Neuron (in vitro differentiated cells): ENCODE results near the gene MUSTN1.

ENCODE experiments used
- H2AFZ ChIP-seq: one replicate; pipeline ENCODE4 v1.6.1; 2013; ENCODE audit warnings: low read depth, mild to moderate bottlenecking, inconsistent platforms, low read length, moderate library complexity
- H3K27me3 ChIP-seq: one replicate; pipeline ENCODE4 v1.6.1; 2013; ENCODE audit warnings: low read length; ENCODE audit not compliant: insufficient read depth
- H3K36me3 ChIP-seq: one replicate; pipeline ENCODE4 v1.6.1; 2013; ENCODE audit warnings: low read length; ENCODE audit not compliant: insufficient read depth
- H3K4me1 ChIP-seq: one replicate; pipeline ENCODE4 v1.6.1; 2013; ENCODE audit warnings: low read length; ENCODE audit not compliant: insufficient read depth
- H3K4me3 ChIP-seq: 2 replicates; pipeline ENCODE4 v1.5.1; 2013; ENCODE audit warnings: mild to moderate bottlenecking, low read length, moderate library complexity
- H3K9me3 ChIP-seq: one replicate; pipeline ENCODE4 v1.6.1; 2013; ENCODE audit warnings: low read length

The MUSTN1 gene

GRCh38 chr3:52834871-52835501 lies at the start of gene MUSTN1:
Gene MUSTN1 (minus strand): TSS chr3:52835019. CDS start chr3:52834948, 71 bp downstream.
- Histone ChIP-seq H3K4me1 (peaks cover 27% of the 10 kb centered on the region), H3K36me3 (no peaks in the 10 kb centered on the region), H3K4me3 (peak within 1 kb of the TSS; percentile 36), H3K9me3 (no peaks in the 10 kb centered on the region), H2AFZ (no peak within 1 kb of the TSS), H3K27me3 (no peaks in the 10 kb centered on the region)

GRCh38 chr3:52882377-52882776 lies 47.6 kb upstream of the MUSTN1 start:
- Histone ChIP-seq H3K36me3 (peaks cover 4% of the 10 kb centered on the region), H3K4me1 (no peaks in the 10 kb centered on the region), H3K4me3 (no peak overlapping the region), H2AFZ (no peak overlapping the region), H3K9me3 (peaks cover 5% of the 10 kb centered on the region), H3K27me3 (no peaks in the 10 kb centered on the region)

- H3K27me3 ChIP-seq, result no peaks in the 10 kb centered on the region
- H3K9me3 ChIP-seq, result peaks cover 5% of the 10 kb centered on the region
- H2AFZ ChIP-seq, result no peak overlapping the region
- peaks cover 4% of the 10 kb centered on the region for H3K36me3 ChIP-seq
- no peak overlapping the region for H3K4me3 ChIP-seq
- H3K4me1 ChIP-seq, result no peaks in the 10 kb centered on the region
Measured at GRCh38 chr3:52881871-52882270, 47.1 kb upstream of the MUSTN1 start.

GRCh38 chr3:52880474-52880873 lies 45.7 kb upstream of the MUSTN1 start:
- peaks cover 3% of the 10 kb centered on the region for H3K9me3 ChIP-seq
- no peak overlapping the region for H3K4me3 ChIP-seq
- H3K36me3 ChIP-seq, result peaks cover 2% of the 10 kb centered on the region
- no peaks in the 10 kb centered on the region for H3K4me1 ChIP-seq
- H2AFZ ChIP-seq, result no peak overlapping the region
- no peaks in the 10 kb centered on the region for H3K27me3 ChIP-seq

GRCh38 chr3:52880047-52880446 lies 45.2 kb upstream of the MUSTN1 start:
- Histone ChIP-seq H3K9me3 (peaks cover 3% of the 10 kb centered on the region), H3K4me1 (no peaks in the 10 kb centered on the region), H2AFZ (no peak overlapping the region), H3K27me3 (no peaks in the 10 kb centered on the region), H3K4me3 (no peak overlapping the region), H3K36me3 (no peaks in the 10 kb centered on the region)

- no peak overlapping the region for H2AFZ ChIP-seq
- H3K4me3 ChIP-seq, result no peak overlapping the region
- no peaks in the 10 kb centered on the region for H3K4me1 ChIP-seq
- H3K9me3 ChIP-seq, result peaks cover 3% of the 10 kb centered on the region
- no peaks in the 10 kb centered on the region for H3K27me3 ChIP-seq
- H3K36me3 ChIP-seq, result no peaks in the 10 kb centered on the region
Measured at GRCh38 chr3:52879581-52879980, 44.8 kb upstream of the MUSTN1 start.

GRCh38 chr3:52879090-52879489 lies 44.3 kb upstream of the MUSTN1 start:
- H2AFZ ChIP-seq, result no peak overlapping the region
- no peak overlapping the region for H3K4me3 ChIP-seq
- H3K4me1 ChIP-seq, result no peaks in the 10 kb centered on the region
- H3K27me3 ChIP-seq, result no peaks in the 10 kb centered on the region
- H3K9me3 ChIP-seq, result peaks cover 3% of the 10 kb centered on the region
- no peaks in the 10 kb centered on the region for H3K36me3 ChIP-seq

- Histone ChIP-seq H3K4me3 (no peak overlapping the region), H2AFZ (no peak overlapping the region), H3K36me3 (no peaks in the 10 kb centered on the region), H3K4me1 (no peaks in the 10 kb centered on the region), H3K9me3 (peaks cover 3% of the 10 kb centered on the region), H3K27me3 (no peaks in the 10 kb centered on the region)
Measured at GRCh38 chr3:52877085-52877484, 42.3 kb upstream of the MUSTN1 start.

- H3K4me3 ChIP-seq, result no peak overlapping the region
- H3K4me1 ChIP-seq, result no peaks in the 10 kb centered on the region
- H2AFZ ChIP-seq, result no peak overlapping the region
- peaks cover 3% of the 10 kb centered on the region for H3K9me3 ChIP-seq
- H3K27me3 ChIP-seq, result no peaks in the 10 kb centered on the region
- H3K36me3 ChIP-seq, result no peaks in the 10 kb centered on the region
Measured at GRCh38 chr3:52874864-52875587, 40.2 kb upstream of the MUSTN1 start.

GRCh38 chr3:52874160-52874701 lies 39.4 kb upstream of the MUSTN1 start:
- no peaks in the 10 kb centered on the region for H3K4me1 ChIP-seq
- H3K9me3 ChIP-seq, result peaks cover 3% of the 10 kb centered on the region
- H3K27me3 ChIP-seq, result no peaks in the 10 kb centered on the region
- H2AFZ ChIP-seq, result no peak overlapping the region
- no peaks in the 10 kb centered on the region for H3K36me3 ChIP-seq
- no peak overlapping the region for H3K4me3 ChIP-seq

GRCh38 chr3:52873433-52874159 lies 38.8 kb upstream of the MUSTN1 start:
- H3K4me1 ChIP-seq, result no peaks in the 10 kb centered on the region
- no peak overlapping the region for H2AFZ ChIP-seq
- no peaks in the 10 kb centered on the region for H3K27me3 ChIP-seq
- H3K9me3 ChIP-seq, result peaks cover 3% of the 10 kb centered on the region
- no peaks in the 10 kb centered on the region for H3K36me3 ChIP-seq
- no peak overlapping the region for H3K4me3 ChIP-seq

GRCh38 chr3:52872245-52872644 lies 37.4 kb upstream of the MUSTN1 start:
- Histone ChIP-seq H3K9me3 (no peaks in the 10 kb centered on the region), H3K36me3 (no peaks in the 10 kb centered on the region), H3K4me1 (no peaks in the 10 kb centered on the region), H3K4me3 (no peak overlapping the region), H3K27me3 (no peaks in the 10 kb centered on the region), H2AFZ (no peak overlapping the region)

- Histone ChIP-seq H3K36me3 (no peaks in the 10 kb centered on the region), H2AFZ (no peak overlapping the region), H3K4me1 (no peaks in the 10 kb centered on the region), H3K9me3 (no peaks in the 10 kb centered on the region), H3K4me3 (no peak overlapping the region), H3K27me3 (no peaks in the 10 kb centered on the region)
Measured at GRCh38 chr3:52871761-52872160, 36.9 kb upstream of the MUSTN1 start.
